Fibroblast of skin of back (primary cell): Measurements from ENCODE around the gene STPG2.

Source experiments
- DNase-seq: peaks from one replicate; pipeline ENCODE4 v3.0.0-alpha.2; 2013

The STPG2 gene

GRCh38 chr4:98092833-98093439 lies 50.3 kb downstream of the STPG2 start:
- peak; percentile 12 for DNase-seq

- DNase-seq = no peak
Observed at GRCh38 chr4:98081936-98082335, 61.3 kb downstream of the STPG2 start.

GRCh38 chr4:98068495-98068894 lies 74.8 kb downstream of the STPG2 start:
- no peak for DNase-seq

GRCh38 chr4:98055800-98056501 lies 87.3 kb downstream of the STPG2 start:
- no peak for DNase-seq

GRCh38 chr4:98046665-98047064 lies 96.6 kb downstream of the STPG2 start:
- DNase-seq = no peak

GRCh38 chr4:98030059-98030458 lies 113.2 kb downstream of the STPG2 start:
- no peak for DNase-seq

GRCh38 chr4:98027827-98028226 lies 115.4 kb downstream of the STPG2 start:
- no peak for DNase-seq

GRCh38 chr4:98026362-98026761 lies 116.9 kb downstream of the STPG2 start:
- DNase-seq = no peak

GRCh38 chr4:98006814-98007412 lies 136.4 kb downstream of the STPG2 start:
- no peak for DNase-seq

- DNase-seq = no peak
Observed at GRCh38 chr4:98006060-98006459, 137.2 kb downstream of the STPG2 start.

- no peak for DNase-seq
Observed at GRCh38 chr4:98000940-98001339, 142.3 kb downstream of the STPG2 start.

GRCh38 chr4:97998203-97998602 lies 145.1 kb downstream of the STPG2 start:
- DNase-seq = no peak

- no peak for DNase-seq
Observed at GRCh38 chr4:97994765-97995465, 148.4 kb downstream of the STPG2 start.

- no peak for DNase-seq
Observed at GRCh38 chr4:97990409-97990808, 152.9 kb downstream of the STPG2 start.

GRCh38 chr4:97987019-97987648 lies 156.1 kb downstream of the STPG2 start:
- DNase-seq = peak; percentile 12

GRCh38 chr4:97984545-97985131 lies 158.6 kb downstream of the STPG2 start:
- no peak for DNase-seq

GRCh38 chr4:97978791-97979488 lies 164.3 kb downstream of the STPG2 start:
- no peak for DNase-seq

GRCh38 chr4:97953171-97953941 lies 189.9 kb downstream of the STPG2 start:
- no peak for DNase-seq

- no peak for DNase-seq
Observed at GRCh38 chr4:97952763-97953162, 190.5 kb downstream of the STPG2 start.

- DNase-seq = no peak
Observed at GRCh38 chr4:97950836-97951235, 192.4 kb downstream of the STPG2 start.

- no peak for DNase-seq
Observed at GRCh38 chr4:97942951-97943350, 200.3 kb downstream of the STPG2 start.
